HG03432 (cell line): ENCODE results near the gene WFDC10A.
"Not testable (repeated sequence)": the region's sequence is repeated elsewhere in the genome, so short reads cannot be mapped to it uniquely, and the experiment has no call there.

Experiments
- ATAC-seq: cut with Tn5 transposase; IDR thresholded peaks from one replicate; pipeline ENCODE4 v1.9.1; 2021; ENCODE audit warnings: mild to moderate bottlenecking, moderate library complexity; ENCODE audit not compliant: unreplicated experiment

The WFDC10A gene

GRCh38 chr20:45629496-45630100, at the start of gene WFDC10A:
TSS of gene WFDC10A (plus strand) at chr20:45629739. CDS start at chr20:45629814, 75 bp downstream.
- ATAC-seq, result no peak

- no peak for ATAC-seq
Observed at GRCh38 chr20:45581702-45582101, 47.8 kb upstream of the WFDC10A start.

GRCh38 chr20:45583502-45583901, 46.0 kb upstream of the WFDC10A start:
- ATAC-seq, result no peak

GRCh38 chr20:45584294-45584693, 45.2 kb upstream of the WFDC10A start:
- ATAC-seq, result not testable (repeated sequence)

GRCh38 chr20:45585986-45586385, 43.6 kb upstream of the WFDC10A start:
- not testable (repeated sequence) for ATAC-seq

GRCh38 chr20:45588800-45589199, 40.7 kb upstream of the WFDC10A start:
- no peak for ATAC-seq

- no peak for ATAC-seq
Observed at GRCh38 chr20:45589725-45590124, 39.8 kb upstream of the WFDC10A start.

- ATAC-seq, result no peak
Observed at GRCh38 chr20:45592574-45593189, 36.9 kb upstream of the WFDC10A start.

- ATAC-seq, result no peak
Observed at GRCh38 chr20:45593498-45593897, 36.0 kb upstream of the WFDC10A start.

GRCh38 chr20:45595235-45595634, 34.3 kb upstream of the WFDC10A start:
- ATAC-seq, result no peak

- no peak for ATAC-seq
Observed at GRCh38 chr20:45607810-45608209, 21.7 kb upstream of the WFDC10A start.

- no peak for ATAC-seq
Observed at GRCh38 chr20:45611054-45611453, 18.5 kb upstream of the WFDC10A start.

- no peak for ATAC-seq
Observed at GRCh38 chr20:45612314-45612713, 17.2 kb upstream of the WFDC10A start.

- ATAC-seq, result no peak
Observed at GRCh38 chr20:45617591-45617990, 11.9 kb upstream of the WFDC10A start.

- ATAC-seq, result no peak
Observed at GRCh38 chr20:45621593-45621992, 7.9 kb upstream of the WFDC10A start.

- no peak for ATAC-seq
Observed at GRCh38 chr20:45626540-45626939, 3.0 kb upstream of the WFDC10A start.

- ATAC-seq, result no peak
Observed at GRCh38 chr20:45630371-45630770, 832 bp downstream of the WFDC10A start.

- ATAC-seq, result no peak
Observed at GRCh38 chr20:45631184-45631583, 1.6 kb downstream of the WFDC10A start, which contains the start of gene WFDC9. TSS of gene WFDC9 (minus strand) at chr20:45631284. CDS start at chr20:45610181, 21,103 bp downstream.

GRCh38 chr20:45636513-45636912, 7.0 kb downstream of the WFDC10A start:
- no peak for ATAC-seq

- ATAC-seq, result no peak
Observed at GRCh38 chr20:45639687-45640086, 10.1 kb downstream of the WFDC10A start.

GRCh38 chr20:45641076-45641475, 11.5 kb downstream of the WFDC10A start:
- not testable (repeated sequence) for ATAC-seq

- ATAC-seq, result not testable (repeated sequence)
Observed at GRCh38 chr20:45645869-45646268, 16.3 kb downstream of the WFDC10A start.

- no peak for ATAC-seq
Observed at GRCh38 chr20:45646875-45647274, 17.3 kb downstream of the WFDC10A start.
